Epithelial cell of esophagus (primary cell): ENCODE measurements around the gene ANKRD52.
A peak's percentile ranks its signal among the peaks of the same experiment; 100 is the strongest.

Source experiments
- DNase-seq: peaks from one replicate; pipeline ENCODE4 v3.0.0; 2010; ENCODE audit warnings: low read depth
- H3K4me3 ChIP-seq: 2 replicates; pipeline ENCODE4 v1.5.1; 2011; ENCODE audit warnings: mild to moderate bottlenecking, low read length, control low read depth
- CTCF ChIP-seq: IDR thresholded peaks from 2 replicates; pipeline ENCODE4 v1.5.1; 2011; ENCODE audit warnings: low read depth, mild to moderate bottlenecking, low read length, control low read depth, inconsistent platforms; ENCODE audit not compliant: insufficient read depth; ENCODE audit errors: missing control alignments

The ANKRD52 gene

GRCh38 chr12:56221757-56222530 is 36.2 kb downstream of the ANKRD52 start, which contains the start of gene RNF41:
TSS of gene RNF41 (minus strand) at chr12:56221922. CDS start at chr12:56214047, 7,875 bp downstream.
- TF ChIP-seq CTCF = no peak
- DNase-seq = peak; percentile 96
- H3K4me3 ChIP-seq = peak within 1 kb of the TSS; percentile 79

GRCh38 chr12:56221232-56221756 is 36.9 kb downstream of the ANKRD52 start:
- DNase-seq = peak; percentile 47
- H3K4me3 ChIP-seq = peak overlapping the region; percentile 79
- TF ChIP-seq CTCF = no peak

GRCh38 chr12:56220611-56221231 is 37.5 kb downstream of the ANKRD52 start:
- DNase-seq = peak; percentile 42
- TF ChIP-seq CTCF = no peak
- H3K4me3 ChIP-seq = peak overlapping the region; percentile 79

GRCh38 chr12:56219840-56220239 is 38.3 kb downstream of the ANKRD52 start:
- TF ChIP-seq CTCF = no peak
- H3K4me3 ChIP-seq = no peak overlapping the region
- no peak for DNase-seq

- H3K4me3 ChIP-seq = no peak overlapping the region
- no peak for DNase-seq
- no peak for TF ChIP-seq CTCF
These were observed 41.7 kb downstream of the ANKRD52 start for GRCh38 chr12:56216461-56216860.

GRCh38 chr12:56213878-56214277 is 44.3 kb downstream of the ANKRD52 start:
- TF ChIP-seq CTCF = no peak
- DNase-seq = no peak
- H3K4me3 ChIP-seq = no peak overlapping the region
